HUES64 (cell line): ENCODE data around the gene SND1.

Experiments
- H3K27ac ChIP-seq: 2 replicates; pipeline ENCODE4 v1.7.0; 2013; ENCODE audit warnings: low read depth, low read length, inconsistent platforms
- H3K27me3 ChIP-seq: 2 replicates; pipeline ENCODE4 v1.6.1; 2013; ENCODE audit warnings: mild to moderate bottlenecking, low read length; ENCODE audit not compliant: insufficient read depth
- H3K36me3 ChIP-seq: 2 replicates; pipeline ENCODE4 v1.6.1; 2013; ENCODE audit warnings: mild to moderate bottlenecking, low read length; ENCODE audit not compliant: insufficient read depth
- H3K4me1 ChIP-seq: 2 replicates; pipeline ENCODE4 v1.6.1; 2013; ENCODE audit warnings: mild to moderate bottlenecking, low read length, moderate library complexity; ENCODE audit not compliant: insufficient read depth
- H3K4me3 ChIP-seq: 2 replicates; pipeline ENCODE4 v1.5.1; 2013; ENCODE audit warnings: mild to moderate bottlenecking, low read length, moderate library complexity
- H3K9ac ChIP-seq: 2 replicates; pipeline ENCODE4 v1.6.1; 2013; ENCODE audit warnings: mild to moderate bottlenecking, low read depth, low read length
- H3K9me3 ChIP-seq: 2 replicates; pipeline ENCODE4 v1.6.1; 2013; ENCODE audit warnings: low read depth, low read length; ENCODE audit not compliant: insufficient read depth
- WGBS: fragments of 150-250, 120-280 bp; methylation state at CpG from one replicate; pipeline ENCODE4 v1.1.7; 2013; ENCODE audit warnings: missing lambda C conversion rate; 5-methylcytosine and 5-hydroxymethylcytosine counted together

The SND1 gene

DNA sequence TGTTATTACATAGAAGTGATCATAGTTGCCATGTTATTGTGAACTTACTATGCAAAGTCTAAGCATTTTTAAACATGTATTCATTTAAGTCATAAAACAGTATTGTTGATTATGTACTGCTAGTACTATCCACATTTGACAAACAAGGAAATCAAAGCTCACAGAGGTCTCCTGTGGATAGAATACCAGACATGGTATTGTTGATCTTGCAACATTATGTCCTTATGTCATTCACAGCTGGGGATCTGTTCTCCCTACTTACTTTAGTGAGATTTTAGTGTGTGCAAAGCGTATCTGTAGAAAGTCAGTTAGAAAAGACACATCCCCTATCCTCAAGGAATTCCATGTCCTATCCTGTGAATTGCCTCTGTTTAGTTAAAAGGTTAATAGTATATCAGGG lies 106.1 kb downstream of the SND1 start:
- no CpG with 5 or more reads among the region's 1 CpG for WGBS
- Histone ChIP-seq H3K27me3 (no peaks in the 10 kb centered on the region), H3K27ac (no peak overlapping the region), H3K9me3 (no peaks in the 10 kb centered on the region), H3K4me3 (no peak overlapping the region), H3K36me3 (no peaks in the 10 kb centered on the region), H3K9ac (no peak overlapping the region), H3K4me1 (peaks cover 22% of the 10 kb centered on the region)

DNA sequence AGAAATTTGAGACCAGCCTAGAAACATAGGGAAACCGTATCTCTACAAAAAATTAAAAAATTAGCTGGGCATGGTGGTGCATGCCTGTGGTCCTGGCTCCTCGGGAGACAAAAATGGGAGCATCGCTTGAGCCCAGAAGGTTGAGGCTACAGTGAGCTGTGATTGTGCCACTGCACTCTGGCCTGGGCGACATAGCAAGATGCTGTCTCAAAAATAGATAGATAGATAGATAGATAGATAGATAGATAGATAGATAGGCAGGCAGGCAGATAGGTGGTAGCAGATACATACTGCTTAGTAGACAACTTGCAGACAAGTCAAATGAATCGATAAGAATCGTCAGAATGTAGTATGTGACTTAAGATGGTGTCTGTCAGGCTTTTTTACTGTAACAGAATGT lies 106.9 kb downstream of the SND1 start:
- Histone ChIP-seq H3K4me1 (peaks cover 22% of the 10 kb centered on the region), H3K36me3 (no peaks in the 10 kb centered on the region), H3K9ac (no peak overlapping the region), H3K4me3 (no peak overlapping the region), H3K27me3 (no peaks in the 10 kb centered on the region), H3K9me3 (no peaks in the 10 kb centered on the region), H3K27ac (no peak overlapping the region)
- 95% methylated on average over 6 of the region's 6 CpGs for WGBS

DNA sequence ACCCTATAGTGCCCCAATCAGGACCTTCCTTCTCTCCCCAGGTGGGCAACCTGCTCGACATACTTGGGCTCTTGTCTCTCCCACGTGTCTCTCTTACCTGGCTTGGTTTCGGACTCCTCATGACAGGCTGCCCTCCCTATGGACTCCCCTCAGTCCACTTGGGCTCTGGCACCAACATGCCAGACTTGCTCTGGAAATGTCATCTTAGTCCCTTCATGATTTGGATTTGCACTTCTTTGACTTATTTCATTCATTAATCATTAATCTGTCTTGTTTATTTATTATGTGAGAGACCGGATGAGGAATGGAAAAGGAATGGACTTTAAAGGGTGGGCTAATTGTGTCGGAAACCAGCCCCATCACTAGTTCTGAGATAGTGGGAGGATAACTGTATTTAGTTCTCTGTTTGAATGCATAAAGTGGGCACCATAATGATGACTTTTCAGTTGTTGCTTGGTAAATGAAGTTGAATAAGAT lies 108.0 kb downstream of the SND1 start:
- no peak overlapping the region for H3K4me3 ChIP-seq
- no peaks in the 10 kb centered on the region for H3K9me3 ChIP-seq
- WGBS, result 89% methylated on average over 5 of the region's 5 CpGs
- H3K36me3 ChIP-seq, result no peaks in the 10 kb centered on the region
- H3K4me1 ChIP-seq, result peaks cover 27% of the 10 kb centered on the region
- H3K9ac ChIP-seq, result no peak overlapping the region
- H3K27ac ChIP-seq, result no peak overlapping the region
- H3K27me3 ChIP-seq, result no peaks in the 10 kb centered on the region

DNA sequence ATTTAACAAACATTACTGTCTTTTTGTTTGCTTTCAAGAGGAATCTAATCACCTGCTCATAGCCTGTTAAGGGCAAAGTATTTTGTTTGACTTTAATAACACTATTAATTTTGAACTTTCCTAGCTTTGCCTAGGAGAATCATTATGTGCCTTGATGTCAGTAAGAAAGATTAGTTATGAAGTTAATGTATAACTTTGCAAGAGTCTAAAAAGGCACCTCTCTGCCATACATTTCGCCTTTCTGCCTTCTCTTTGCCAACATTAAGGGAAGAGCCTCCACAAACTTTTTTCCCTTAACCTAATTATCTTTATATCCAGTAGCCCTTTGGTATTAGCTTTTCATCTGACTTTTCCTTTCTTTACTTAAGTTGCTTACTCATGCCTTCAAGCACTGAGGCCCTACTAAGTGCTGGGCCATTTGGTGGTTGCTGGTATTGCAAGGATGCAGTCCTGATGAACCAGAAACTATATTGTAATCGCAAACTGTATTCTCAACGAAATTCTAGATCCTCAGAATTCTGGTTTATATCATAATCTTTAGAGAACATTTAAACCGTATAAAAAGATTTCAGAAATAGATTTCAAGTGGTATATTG lies 108.5 kb downstream of the SND1 start:
- no peak overlapping the region for H3K27ac ChIP-seq
- H3K9me3 ChIP-seq, result no peaks in the 10 kb centered on the region
- no peaks in the 10 kb centered on the region for H3K27me3 ChIP-seq
- WGBS, result 90% methylated on average over 4 of the region's 4 CpGs
- 0 out of 2 replicates have a peak, but pooled peaks cover under 1% of the 10 kb centered on the region for H3K36me3 ChIP-seq
- H3K9ac ChIP-seq, result no peak overlapping the region
- peaks cover 21% of the 10 kb centered on the region for H3K4me1 ChIP-seq
- no peak overlapping the region for H3K4me3 ChIP-seq

DNA sequence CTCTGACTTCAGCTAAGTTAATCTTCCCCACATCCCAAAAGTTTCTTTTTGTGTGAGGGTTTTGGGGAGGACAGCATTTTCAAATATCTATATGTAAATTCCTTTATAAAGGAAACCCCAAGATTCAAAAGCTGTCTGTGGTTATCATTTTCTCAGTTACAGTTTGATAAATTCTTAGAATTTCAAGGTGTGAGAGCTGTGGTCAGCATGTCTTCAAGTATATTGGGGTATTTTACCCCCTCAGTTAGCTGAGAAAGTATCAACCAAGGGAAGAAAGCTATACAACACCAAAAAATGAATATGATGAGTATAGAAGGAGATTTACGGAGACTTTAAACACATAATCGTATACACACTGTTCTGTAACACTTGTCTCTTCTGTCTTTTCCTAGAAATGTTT lies 109.2 kb downstream of the SND1 start:
- Histone ChIP-seq H3K27ac (no peak overlapping the region), H3K4me1 (peaks cover 15% of the 10 kb centered on the region; the same call in 1 of the 2 replicates), H3K36me3 (peaks cover 5% of the 10 kb centered on the region; the same call in 1 of the 2 replicates), H3K9me3 (no peaks in the 10 kb centered on the region), H3K4me3 (no peak overlapping the region), H3K27me3 (no peaks in the 10 kb centered on the region), H3K9ac (no peak overlapping the region)
- 88% methylated on average over 1 of the region's 2 CpGs for WGBS

DNA sequence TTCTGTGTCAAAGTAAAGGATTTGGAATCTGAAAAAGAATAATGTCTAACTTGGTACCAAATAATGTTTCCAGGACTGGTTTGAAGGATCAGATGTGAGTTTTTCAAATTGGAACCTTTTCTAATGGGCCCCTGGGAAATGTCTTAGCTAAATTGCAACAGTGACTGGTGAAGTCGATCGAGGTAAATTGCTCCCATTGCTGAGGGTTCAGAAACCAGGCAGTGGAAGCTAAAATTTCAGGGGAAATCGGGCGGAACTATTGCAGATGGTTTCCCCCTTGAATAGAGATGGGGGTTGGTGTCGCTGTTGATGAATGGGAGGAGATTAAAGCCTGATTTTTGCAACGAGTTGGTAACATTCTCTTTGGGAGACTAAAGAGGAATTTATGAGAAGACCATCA lies 112.7 kb downstream of the SND1 start:
- Histone ChIP-seq H3K27ac (no peak overlapping the region), H3K9ac (no peak overlapping the region), H3K4me1 (peaks cover 26% of the 10 kb centered on the region), H3K9me3 (no peaks in the 10 kb centered on the region), H3K36me3 (peaks cover 6% of the 10 kb centered on the region; the same call in 1 of the 2 replicates), H3K27me3 (no peaks in the 10 kb centered on the region), H3K4me3 (no peak overlapping the region)
- 91% methylated on average over 6 of the region's 6 CpGs for WGBS

DNA sequence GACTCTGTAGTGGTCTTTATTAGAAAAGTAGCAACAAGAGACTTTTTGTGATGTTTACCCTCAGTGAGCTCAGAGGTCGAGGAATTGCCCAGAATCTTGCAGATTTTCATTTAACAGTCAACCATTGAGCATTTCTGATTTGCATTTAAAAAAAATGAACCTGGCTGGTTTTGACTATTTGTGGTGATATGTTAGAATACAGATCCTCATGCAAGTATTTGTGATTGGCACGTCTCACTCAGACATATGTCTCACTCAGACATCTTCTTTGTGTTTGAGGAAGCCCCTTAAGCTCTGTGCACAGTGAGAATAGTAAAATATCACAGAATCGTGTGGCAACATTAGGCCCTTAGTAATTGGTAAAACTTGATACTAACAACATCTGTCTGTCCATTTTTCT lies 113.2 kb downstream of the SND1 start:
- Histone ChIP-seq H3K4me1 (peaks cover 26% of the 10 kb centered on the region), H3K27ac (no peak overlapping the region), H3K4me3 (no peak overlapping the region), H3K9me3 (no peaks in the 10 kb centered on the region), H3K27me3 (no peaks in the 10 kb centered on the region), H3K9ac (no peak overlapping the region), H3K36me3 (peaks cover 6% of the 10 kb centered on the region; the same call in 1 of the 2 replicates)
- WGBS, result 98% methylated on average over 3 of the region's 3 CpGs

DNA sequence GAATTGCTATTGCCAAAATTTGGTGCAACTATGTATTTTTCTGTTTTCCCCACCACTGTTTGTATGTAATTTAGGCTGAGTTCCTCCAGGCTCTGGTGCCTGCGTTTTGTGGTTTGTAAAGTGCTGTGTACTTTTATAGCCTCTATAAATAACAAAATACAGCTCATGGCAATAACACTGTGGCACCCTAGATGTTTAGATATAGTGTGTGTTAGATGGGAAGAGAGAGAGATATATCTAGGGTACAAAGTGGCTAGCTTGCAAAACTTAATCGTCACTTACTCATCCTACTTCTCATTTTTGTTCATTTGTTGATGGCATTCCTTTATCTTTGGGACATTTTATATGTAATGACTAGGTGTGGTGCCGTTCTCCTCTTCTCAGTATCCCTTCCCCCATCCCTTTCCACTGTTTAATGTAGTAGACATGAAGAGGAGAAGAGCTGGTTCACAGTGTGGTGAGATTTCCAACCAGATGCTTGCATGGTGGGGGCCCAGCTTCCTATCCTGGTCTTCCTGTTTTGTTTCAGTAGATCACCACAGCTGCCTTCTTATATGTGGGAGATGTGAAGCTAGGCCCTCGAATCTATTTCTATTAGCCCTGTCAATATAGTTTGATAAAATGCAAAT lies 115.0 kb downstream of the SND1 start:
- H3K4me1 ChIP-seq, result peaks cover 26% of the 10 kb centered on the region

DNA sequence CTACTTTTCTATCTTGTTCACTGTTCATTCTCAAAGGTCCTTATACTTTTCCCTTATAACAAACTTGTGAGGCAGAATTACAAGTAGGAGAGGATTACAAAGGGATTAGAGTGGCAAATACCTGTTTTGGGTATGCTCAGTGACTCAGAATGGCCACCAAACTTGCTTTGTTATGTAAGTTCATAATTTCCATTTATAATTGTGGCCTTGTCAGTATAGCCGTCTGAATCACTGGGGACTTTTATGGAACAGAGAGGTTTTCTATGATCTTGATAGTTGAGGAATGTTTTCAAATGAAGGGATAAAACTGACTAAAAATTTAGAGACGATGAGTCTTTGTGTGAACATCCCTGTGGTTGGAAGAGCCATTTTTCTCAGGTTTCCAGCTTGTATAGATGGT lies 116.2 kb downstream of the SND1 start:
- no peak overlapping the region for H3K9ac ChIP-seq
- peaks cover 26% of the 10 kb centered on the region for H3K4me1 ChIP-seq
- no peak overlapping the region for H3K4me3 ChIP-seq
- 73% methylated on average over 2 of the region's 2 CpGs for WGBS
- no peaks in the 10 kb centered on the region for H3K9me3 ChIP-seq
- H3K27me3 ChIP-seq, result no peaks in the 10 kb centered on the region
- no peak overlapping the region for H3K27ac ChIP-seq
- peaks cover 6% of the 10 kb centered on the region; the same call in 1 of the 2 replicates for H3K36me3 ChIP-seq

More for the DNA sequence above, 115.0 kb downstream of the SND1 start:
- H3K36me3 ChIP-seq, result peaks cover 6% of the 10 kb centered on the region; the same call in 1 of the 2 replicates
- no peaks in the 10 kb centered on the region for H3K27me3 ChIP-seq
- no peak overlapping the region for H3K9ac ChIP-seq
- H3K4me3 ChIP-seq, result no peak overlapping the region
- H3K27ac ChIP-seq, result no peak overlapping the region
- WGBS, result 73% methylated on average over 1 of the region's 4 CpGs
- H3K9me3 ChIP-seq, result no peaks in the 10 kb centered on the region

DNA sequence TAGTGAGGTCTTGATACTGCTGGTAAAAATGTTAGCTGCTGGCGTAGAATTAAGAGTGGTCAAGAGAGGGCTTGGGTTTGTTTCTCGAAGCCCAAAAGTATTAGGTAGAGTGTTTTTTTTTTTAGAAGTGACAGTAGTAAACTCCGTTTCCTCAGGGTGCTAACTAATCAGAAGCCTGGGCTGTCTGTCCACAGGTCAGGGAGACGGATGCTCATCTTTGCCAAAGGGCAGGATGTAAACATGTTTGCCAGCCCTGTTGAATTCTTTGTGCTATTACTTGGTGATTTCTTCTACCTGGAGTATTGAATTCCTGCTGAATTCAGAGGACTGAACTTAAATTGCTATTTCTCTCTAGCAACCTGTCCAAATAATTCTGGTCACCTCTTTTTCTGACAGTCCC lies 117.1 kb downstream of the SND1 start:
- no peak overlapping the region for H3K9ac ChIP-seq
- peaks cover 6% of the 10 kb centered on the region; the same call in 1 of the 2 replicates for H3K36me3 ChIP-seq
- no peak overlapping the region for H3K27ac ChIP-seq
- H3K9me3 ChIP-seq, result no peaks in the 10 kb centered on the region
- H3K4me3 ChIP-seq, result no peak overlapping the region
- peaks cover 26% of the 10 kb centered on the region for H3K4me1 ChIP-seq
- WGBS, result 86% methylated on average over 4 of the region's 4 CpGs
- H3K27me3 ChIP-seq, result no peaks in the 10 kb centered on the region

DNA sequence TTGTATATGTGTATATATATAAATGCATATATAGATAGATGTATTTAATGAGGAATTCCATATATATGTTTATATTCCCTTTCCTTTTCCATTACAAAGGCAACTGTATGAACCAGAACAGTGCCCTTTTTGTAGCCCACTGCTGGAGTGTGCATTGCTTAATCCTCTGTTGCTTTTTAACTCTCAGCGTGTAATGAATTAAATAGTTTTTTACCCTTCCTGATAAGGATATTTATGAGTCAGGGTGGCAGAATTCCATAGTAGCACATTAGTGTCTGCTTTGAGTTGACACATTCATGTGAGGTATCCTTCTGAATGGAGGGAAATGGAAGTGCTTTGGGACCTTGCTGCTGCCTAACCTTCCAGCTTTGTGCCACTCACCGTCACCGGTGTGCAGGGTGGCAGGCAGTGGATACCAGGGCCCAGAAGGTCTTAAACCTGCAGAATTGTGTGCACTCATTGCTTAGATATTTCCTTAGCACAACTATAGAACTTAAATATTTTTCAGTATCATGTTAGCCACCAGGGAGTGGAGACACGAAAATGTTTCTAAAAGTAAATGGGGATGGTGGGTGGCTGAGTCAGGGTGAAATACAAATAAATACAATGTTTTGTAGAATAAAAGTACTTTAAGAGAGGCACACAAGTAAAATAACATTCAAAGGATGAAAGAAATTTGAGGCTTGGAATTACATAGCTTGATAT lies 117.9 kb downstream of the SND1 start:
- no peak overlapping the region for H3K9ac ChIP-seq
- no peaks in the 10 kb centered on the region for H3K9me3 ChIP-seq
- H3K4me3 ChIP-seq, result no peak overlapping the region
- peaks cover 20% of the 10 kb centered on the region for H3K4me1 ChIP-seq
- WGBS, result 96% methylated on average over 4 of the region's 4 CpGs
- peaks cover 6% of the 10 kb centered on the region; the same call in 1 of the 2 replicates for H3K36me3 ChIP-seq
- no peak overlapping the region for H3K27ac ChIP-seq
- no peaks in the 10 kb centered on the region for H3K27me3 ChIP-seq
